ENCODE measurements around the gene VDAC2.
A peak's percentile ranks its signal among the peaks of the same experiment; 100 is the strongest.
"Not testable (repeated sequence)": the region's sequence is repeated elsewhere in the genome, so short reads cannot be mapped to it uniquely, and the experiment has no call there.

The VDAC2 gene

DNA sequence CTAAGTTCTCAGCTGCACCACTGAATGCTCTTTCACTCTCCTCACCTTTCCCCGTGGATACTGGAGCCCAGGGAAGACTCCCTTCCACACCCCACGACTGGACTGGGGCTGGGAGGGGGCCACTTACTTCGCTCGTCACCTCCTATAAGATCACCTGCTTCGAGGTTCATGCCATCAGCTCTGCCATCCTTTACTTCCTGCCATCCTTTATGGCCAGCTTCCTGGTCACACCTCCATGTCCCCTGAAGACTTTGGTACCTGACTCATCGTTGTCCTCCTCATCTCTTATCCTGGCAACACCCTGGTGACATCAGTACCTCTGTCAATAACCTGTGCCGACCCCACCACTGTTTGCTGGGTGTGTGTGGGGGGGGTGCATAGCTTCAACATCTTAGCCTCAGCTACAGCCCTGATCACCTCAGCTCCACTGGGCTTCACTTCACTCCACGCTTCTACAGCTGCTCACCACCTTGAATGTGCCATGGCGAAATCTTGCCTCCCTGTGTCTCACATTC lies 8.7 kb upstream of the VDAC2 start:
- DNase-seq = no peak

DNA sequence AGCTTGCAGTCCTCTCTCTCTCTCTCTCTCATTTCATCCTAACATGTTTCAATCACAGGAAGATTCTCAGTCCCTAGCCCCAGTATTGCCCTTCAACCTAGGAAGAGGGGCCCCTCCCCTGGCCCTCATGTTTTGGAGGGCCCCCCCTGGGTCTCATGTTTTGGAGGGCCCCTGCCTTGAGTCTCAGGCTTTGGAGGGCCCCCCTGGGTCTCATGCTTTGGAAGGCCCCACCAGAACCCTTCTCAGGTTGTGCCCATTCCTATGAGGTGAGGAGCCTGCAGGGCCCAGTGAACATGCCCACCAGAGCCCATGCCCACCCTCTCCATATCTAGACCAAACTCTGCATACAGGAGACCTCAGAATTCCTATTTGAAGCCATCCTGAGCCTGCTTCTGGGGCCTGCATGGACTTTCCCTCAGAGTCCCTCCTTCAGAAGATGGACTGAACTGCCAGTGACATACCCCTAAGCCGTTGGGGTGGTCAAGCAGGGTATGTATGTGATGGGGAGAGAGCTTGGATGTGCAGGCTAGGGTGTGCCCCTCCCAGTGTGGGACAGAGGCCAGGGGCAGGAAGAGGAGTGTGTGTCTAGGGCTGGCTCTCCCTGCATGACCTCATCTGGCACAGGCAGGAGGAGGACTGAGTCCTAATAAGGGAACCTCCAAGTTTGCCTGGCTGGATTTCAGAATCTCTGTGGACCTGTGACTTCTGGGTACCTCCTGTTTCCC lies 8.1 kb upstream of the VDAC2 start:
- DNase-seq = no peak

DNA sequence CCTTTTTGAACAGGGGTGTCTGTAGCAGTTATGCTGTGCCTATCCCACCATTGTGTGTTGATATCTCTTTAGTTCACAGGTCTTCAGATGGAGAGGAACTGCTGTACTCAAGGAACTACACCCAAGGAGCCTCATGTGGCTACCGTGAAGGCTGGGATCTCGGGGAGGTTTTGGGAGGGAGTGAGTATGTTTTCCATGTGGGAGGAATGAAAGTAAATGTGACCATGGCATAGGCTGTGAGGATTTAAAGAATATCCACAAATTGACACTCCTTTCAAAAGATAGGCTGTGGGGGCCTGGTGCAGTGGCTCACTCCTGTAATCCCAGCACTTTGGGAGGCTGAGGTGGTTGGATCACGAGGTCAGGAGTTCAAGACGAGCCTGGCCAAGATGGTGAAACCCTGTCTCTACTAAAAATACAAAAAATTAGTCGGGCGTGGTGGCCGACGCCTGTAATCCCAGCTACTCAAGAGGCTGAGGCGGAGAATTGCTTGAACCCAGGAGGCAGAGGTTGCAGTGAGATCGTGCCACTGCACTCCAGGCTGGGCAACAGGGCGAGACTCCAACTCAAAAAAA lies 7.5 kb upstream of the VDAC2 start:
- DNase-seq = not testable (repeated sequence)

DNA sequence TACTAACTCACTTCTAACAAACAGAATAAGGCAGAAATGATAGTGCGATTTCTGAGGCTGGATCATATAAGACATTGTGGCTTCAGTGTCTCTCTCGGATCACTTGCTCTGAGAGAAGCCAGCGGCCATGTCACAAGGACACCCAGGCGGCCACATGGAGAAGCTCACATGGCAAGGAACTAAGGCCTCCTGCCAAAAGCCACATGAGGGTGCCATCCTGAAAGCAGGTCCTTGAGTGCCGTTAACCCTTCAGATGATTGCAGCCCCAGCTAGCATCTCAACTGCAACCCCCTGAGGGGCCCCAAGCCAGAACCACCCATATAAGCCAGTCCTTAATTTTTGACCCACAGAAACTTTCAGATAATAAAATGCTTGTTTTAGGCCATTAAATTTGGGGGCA lies 6.9 kb upstream of the VDAC2 start:
- no peak for DNase-seq

DNA sequence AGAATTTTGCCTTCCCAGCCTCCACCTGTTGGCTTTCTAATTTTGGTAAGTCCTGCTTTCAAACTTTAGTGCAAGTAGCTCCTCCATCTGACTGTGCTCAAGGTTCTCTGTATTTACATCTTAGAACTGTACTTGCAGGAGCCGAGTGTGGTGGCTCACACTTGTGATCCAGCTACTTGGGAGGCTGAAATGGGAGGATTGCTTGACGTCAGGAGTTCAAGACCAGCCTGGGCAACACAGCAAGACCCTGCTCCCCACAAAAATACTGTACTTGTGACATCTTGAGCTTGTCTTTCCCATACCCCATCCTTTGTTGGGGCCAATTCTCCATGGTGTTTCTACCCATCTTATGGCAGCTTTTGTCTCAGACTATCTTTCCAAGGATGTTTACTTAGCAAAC lies 4.7 kb upstream of the VDAC2 start:
- DNase-seq = no peak

DNA sequence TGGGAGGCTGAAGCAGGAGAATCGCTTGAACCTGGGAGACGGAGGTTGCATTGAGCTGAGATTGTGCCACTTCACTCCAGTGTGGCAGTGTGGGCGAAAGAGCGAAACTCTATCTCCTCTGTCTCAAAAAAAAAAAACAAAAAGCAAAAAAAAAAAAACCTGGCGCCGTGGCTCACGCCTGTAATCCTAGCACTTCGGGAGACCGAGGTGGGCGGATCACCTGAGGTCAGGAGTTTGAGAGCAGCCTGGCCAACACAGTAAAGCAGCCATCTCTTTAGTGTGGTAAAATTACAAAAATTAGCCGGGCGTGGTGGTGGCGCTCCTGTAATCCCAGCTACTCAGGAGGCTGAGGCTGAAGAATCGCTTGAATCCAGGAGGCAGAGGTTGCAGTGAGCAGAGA lies 4.0 kb upstream of the VDAC2 start:
- not testable (repeated sequence) for DNase-seq

DNA sequence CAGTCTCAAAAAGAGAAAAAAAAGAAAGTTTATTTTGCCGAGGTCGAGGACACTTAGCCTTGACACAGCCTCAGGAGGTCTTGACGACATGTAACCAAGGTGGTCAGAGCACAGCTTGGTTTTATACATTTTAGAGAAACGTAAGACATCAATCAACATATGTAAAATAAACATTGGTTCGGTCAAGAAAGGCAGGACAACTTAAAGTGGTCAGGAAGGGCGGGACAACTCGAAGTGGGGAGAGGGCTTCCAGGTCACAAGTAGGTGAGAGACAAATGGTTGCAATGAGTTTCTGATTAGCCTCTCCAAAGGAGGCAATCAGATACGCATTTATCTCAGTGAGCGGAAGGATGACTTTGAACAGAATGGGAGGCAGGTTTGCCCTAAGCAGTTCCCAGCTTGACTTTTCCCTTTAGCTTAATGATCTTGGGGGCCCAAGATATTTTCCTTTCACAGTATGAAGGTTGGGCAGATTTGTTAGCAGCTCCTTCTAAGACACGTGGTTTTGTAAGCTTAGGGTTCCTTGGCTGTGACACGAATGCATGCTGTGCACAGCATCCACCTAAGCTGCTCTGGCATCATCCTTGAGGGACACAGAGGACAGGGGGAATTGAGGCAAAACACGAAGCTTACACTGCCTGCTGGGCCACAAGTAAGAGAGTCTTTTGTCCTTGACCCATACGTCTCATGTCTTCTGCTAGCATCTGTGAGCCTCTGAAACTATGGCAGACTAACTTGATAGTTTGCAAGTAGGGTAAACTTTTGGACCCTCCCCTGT lies 3.3 kb upstream of the VDAC2 start:
- no peak for DNase-seq

DNA sequence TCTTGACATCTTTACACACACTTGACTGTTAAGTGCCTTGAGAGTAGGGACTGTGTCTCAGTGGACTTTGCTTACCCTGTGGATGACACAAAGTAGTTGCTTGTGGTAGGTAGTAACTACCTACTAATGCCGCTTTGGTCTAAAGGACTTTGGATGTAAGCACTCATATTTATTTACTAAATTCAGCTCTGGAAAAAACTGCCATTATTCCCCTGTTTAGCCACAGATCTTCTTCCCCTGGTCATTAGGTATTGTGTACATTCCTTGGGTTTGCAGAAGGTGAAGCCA lies 2.8 kb upstream of the VDAC2 start:
- DNase-seq = no peak

DNA sequence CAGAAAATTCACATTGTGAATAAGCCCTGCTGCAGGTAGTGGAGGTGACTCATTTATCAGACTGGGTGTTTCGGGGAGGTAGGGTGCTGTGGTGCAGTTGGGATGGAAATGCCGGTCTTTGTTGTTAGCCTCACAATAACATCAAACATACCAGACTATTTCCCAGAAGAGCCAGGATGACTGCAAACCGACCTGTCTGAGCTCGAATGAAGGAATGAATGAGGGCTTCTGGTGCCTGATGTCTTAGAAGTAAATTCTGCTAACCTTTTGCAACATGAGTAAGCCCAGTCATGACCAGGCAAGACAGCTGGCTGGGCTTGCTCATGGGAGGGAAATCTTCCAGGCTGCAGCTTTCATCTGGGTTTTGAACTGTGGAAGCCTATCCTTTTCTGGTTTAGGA lies 2.4 kb upstream of the VDAC2 start:
- DNase-seq = no peak

DNA sequence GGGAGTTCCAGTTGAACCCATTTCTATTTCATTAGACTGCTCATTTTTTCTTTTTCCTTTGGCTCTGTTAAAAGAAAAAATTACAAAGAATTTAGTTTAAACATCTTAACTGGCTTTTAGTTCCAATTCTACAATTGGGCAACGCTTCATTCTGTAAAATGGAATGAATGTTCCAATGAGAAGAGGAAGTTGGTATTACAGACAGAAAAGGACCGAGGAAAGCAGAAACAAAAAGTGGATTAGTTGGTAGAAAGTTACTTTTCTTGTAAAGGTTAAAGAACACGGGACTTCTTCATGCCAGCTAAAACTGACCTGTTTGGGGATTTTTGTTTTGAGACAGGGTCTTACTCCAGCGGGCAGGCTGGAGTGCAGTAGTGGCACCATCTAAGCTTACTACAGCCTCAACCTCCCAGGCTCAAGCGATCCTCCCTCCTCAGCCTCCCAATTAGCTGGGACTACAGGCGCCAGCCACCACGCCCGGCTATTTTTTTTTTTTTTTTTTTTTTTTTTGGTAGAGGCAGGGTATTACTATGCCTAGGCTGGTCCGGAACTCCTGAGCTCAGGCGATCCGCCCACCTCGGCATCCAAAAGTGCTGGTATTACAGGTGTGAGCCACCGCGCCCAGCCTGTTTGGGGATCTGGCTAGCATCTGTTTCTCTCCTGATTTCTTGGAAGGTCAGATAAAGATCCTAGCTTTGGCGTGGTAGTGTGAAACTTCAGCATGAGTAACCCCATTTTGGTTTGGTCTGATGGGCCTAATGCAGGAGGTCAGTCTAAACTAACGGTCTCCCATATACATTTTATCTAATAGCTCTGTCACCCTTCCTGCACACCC lies 1.3 kb upstream of the VDAC2 start:
- peak; percentile 5 for DNase-seq

DNA sequence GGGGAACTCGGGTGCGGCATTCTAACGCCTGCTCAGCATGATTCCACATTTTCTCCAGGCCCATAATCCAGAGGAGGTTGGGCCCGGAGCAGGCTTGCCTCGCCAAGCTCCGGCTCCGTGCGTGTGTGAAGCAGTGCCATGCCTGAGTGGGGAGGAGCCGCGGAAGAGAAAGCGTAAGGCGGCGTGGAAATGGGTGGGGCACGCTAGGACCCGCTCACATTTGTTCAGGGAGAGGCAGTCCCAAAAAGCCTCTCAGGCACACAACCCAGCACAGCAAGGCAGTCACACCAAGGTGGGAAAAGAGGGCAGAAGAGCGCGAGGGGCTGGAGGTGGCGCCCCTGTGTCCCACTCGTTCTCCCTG lies 695 bp upstream of the VDAC2 start:
- DNase-seq = peak; percentile 70

DNA sequence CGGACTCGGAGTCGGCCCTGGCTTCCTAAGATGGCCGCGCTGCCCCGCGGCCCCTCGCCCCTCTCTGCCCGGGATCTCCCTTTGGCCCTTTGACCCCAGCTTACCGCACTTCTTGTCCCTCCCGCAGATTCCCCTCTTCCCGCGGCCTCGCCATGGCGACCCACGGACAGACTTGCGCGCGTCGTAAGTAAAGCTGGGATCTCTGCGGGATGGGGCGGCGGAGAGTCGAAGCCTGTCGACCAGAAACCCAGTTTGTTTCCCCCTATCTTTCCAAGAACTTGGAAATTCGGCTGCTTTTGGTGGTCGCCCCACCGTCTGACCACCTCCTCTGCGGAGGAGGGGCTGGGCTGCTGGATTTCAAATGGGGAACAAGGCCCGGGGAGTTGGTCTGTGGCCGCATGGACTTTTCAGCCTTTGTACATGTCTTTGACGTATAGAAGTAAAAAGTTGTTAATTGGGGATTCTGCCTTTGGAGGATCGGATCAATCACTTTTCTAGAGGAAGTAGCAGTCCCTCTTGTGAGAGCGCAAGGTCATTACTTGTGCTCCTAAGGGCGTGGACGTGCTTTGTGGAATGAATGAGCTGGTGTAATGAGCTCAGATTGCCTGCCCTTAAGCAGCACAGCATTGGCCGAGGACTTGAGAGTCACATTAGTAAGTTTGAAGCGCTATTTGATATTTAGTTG lies 553 bp downstream of the VDAC2 start:
- peak; percentile 27 for DNase-seq

DNA sequence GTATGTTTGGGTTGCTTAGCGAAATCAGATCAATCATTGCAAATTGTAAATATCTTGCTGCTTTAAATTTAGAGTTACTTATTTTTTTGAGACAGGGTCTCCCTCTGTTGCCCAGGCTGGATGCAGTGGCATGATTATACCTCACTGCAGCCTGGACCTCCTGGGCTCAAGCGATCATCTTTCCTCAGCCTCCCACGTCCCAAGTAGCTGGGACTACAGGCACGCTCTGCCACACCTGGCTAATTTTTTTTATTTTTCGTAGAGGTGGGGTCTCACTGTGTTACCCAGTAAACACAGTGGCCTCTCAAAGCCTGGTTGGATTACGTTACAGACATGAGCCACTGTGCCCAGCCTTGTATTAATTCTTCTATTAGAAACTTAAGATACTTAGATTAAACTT lies 1.7 kb downstream of the VDAC2 start:
- no peak for DNase-seq

DNA sequence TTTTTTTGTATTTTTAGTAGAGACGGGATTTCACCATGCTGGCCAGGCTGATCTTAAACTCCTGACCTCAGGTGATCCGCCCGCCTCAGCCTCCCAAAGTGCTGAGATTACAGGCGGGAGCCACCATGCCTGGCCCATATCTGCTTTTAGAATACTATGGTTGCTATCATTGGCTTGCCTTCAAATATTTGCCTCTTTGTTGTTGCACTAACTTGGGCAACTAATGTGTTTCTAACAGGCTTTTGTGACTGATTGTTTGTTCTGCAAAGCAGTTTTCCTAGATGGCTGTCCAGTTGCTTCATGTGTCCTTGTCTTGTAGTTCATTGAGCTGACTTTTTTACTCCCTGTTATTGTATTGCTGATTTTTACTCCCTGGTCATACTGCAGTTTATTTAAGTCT lies 9.7 kb downstream of the VDAC2 start:
- DNase-seq = no peak

DNA sequence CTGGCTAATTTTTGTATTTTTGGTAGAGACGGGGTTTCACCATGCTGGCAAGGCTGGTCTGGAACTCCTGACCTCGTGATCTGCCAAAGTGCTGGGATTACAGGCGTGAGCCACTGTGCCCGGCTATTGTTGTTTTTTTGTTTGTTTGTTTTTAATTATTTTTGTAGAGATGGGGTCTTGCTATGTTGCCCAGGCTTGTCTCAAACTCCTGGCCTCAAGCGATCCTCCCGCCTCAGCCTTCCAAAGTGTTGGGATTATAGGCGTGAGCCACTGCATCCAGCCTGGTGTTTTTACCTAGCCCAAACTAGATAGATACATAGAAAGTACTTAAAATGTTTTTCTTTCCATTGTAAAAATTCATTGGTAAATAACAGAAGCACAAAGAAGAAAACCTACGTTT lies 10.9 kb downstream of the VDAC2 start:
- DNase-seq = not testable (repeated sequence)

DNA sequence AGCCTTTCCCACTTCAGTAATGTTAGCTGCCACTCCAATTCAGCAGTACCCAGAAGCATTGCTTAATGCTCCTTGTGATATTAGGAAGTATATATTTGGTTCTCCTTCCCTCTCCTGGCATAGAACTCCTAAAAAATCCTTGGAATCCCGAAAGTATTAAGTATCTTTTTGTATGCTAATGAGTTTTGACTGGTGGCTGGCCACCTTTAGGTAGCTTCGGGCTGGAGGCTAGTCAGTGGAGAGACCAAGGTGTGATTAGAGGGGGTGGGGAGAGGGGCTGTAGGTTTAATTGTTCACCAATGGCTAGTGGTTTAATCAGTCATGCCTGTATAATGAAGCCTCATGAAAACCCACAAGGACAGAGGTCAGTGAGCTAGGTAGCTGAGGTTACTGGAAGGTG lies 12.9 kb downstream of the VDAC2 start:
- DNase-seq = no peak

DNA sequence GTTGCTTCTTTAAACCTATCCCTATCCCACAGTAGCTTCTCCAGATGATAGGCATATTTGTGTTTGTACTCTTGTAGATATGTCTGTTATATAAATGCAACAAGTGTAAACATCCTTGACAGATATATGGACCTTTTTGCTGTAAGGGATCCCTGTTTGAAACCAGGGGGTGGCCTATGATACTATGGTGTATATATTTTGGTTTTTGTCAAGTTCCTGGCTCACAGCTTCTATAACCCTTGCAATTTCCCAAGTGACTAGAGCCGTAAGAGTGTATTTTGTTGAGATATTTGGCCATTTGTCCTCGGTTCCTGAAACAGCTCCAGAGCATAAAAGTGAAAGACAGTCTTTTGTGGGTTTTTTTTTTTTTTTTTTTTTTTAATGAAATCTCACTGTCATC lies 15.5 kb downstream of the VDAC2 start:
- DNase-seq = no peak

DNA sequence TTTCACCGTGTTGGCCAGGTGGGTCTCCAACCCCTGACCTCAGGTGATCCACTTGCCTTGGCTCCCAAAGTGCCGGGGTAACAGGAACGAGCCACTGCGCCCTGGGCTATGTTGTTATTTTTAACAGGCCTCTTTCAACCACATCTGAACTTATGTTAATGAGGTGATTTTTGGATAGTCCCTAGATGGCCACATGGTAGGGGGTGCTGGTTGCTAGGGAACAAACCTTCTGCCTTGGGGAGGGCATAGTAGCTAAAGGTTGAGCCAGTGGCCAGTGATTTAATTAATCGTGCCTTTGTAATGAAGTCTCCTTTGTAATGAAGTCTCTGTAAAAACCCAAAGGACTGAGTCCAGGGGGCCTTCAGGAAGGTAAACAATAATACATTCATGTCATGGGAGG lies 16.1 kb downstream of the VDAC2 start:
- no peak for DNase-seq

DNA sequence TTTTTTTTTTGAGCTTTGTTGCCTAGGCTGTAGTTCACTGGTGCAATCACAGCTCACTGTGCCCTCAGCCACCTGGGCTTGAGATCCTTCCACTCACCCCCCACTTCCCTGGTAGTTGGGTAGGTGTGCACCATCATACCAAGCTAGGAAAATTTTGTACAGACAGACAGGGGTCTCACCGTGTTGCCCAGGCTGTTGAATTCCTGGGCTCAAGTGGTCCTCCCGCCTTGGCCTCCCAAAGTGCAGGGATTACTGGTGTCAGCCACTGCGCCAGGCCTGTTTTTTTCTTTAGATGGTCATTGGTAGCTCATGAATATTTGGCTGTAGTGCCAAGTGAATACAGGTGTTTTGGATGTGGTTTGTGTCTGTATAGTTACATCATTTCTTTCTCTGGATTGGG lies 17.7 kb downstream of the VDAC2 start:
- DNase-seq = no peak

DNA sequence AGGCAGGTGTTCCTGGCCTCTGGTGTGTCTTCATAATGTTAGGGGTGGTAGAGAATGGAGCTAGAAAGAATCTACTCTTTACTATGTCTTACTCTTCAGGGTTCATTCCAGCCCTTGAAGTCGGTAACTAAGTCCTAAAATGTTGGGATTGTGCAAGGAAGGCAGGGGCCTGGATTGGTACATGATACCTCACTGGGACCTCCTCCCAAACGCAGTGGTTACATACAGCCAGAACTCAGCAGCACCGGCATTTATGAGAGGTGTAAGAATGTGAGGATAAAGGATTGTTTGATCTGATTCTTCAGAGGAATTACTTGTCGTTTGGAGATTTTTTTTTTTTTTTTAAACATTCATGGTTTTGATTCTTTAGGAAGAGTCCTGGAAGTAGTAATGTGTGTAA lies 18.2 kb downstream of the VDAC2 start:
- no peak for DNase-seq

DNA sequence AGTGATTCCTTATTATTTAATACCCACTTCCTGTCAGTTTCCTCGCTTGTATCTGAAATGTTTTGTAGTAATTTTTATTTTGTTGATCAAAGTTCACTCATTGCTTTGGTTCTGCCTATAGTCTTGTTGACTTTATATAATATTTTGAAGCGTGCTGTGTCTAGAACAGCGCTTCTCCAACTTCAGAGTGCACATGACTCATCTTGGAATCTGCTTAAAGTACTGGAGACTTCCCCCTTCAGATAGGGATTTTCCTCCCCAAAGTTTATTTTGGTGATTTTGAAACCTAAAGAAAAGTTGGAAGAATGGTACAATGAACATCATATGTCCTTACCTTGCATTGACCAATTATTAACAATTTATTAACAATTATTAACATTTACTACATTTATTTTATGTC lies 19.4 kb downstream of the VDAC2 start:
- no peak for DNase-seq

DNA sequence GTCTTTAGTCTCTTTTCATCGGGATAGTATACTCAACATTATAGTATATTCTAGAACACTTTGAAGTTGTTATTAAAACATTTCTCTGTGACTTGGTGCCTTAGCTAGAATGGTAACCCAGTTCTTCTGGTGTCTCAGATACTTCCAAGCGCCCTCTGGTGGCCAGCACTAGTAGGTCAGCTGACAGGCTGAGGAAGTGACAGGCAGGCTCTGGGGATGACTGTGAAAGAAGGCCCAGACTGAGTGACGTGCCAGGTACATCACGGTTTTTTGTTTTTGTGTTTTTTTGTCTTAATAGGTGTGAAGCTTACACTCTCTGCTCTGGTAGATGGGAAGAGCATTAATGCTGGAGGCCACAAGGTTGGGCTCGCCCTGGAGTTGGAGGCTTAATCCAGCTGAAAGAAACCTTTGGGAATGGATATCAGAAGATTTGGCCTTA lies 20.0 kb downstream of the VDAC2 start:
- DNase-seq = peak; percentile 92
